Measurements from ENCODE around the gene KY.

KY gene

GRCh38 chr3:134672571-134672970 is 21.7 kb upstream of the KY start:
- DNase-seq (ENCODE audit: low read depth), result no peak

GRCh38 chr3:134667956-134668355 is 17.1 kb upstream of the KY start:
- DNase-seq (ENCODE audit: low read depth), result no peak

- no peak for DNase-seq (ENCODE audit: low read depth)
Measured at GRCh38 chr3:134667406-134667805, 16.6 kb upstream of the KY start.

GRCh38 chr3:134666885-134667284 is 16.1 kb upstream of the KY start:
- DNase-seq (ENCODE audit: low read depth), result no peak

GRCh38 chr3:134666466-134666865 is 15.6 kb upstream of the KY start:
- DNase-seq (ENCODE audit: low read depth), result no peak

GRCh38 chr3:134666052-134666451 is 15.2 kb upstream of the KY start:
- DNase-seq (ENCODE audit: low read depth), result no peak

GRCh38 chr3:134665243-134665642 is 14.4 kb upstream of the KY start:
- DNase-seq (ENCODE audit: low read depth), result no peak

- no peak for DNase-seq (ENCODE audit: low read depth)
Measured at GRCh38 chr3:134663721-134664456, 13.1 kb upstream of the KY start.

- DNase-seq (ENCODE audit: low read depth), result no peak
Measured at GRCh38 chr3:134660046-134660441, 9.2 kb upstream of the KY start.

GRCh38 chr3:134659391-134660045 is 8.7 kb upstream of the KY start:
- no peak for DNase-seq (ENCODE audit: low read depth)

GRCh38 chr3:134658555-134658954 is 7.7 kb upstream of the KY start:
- DNase-seq (ENCODE audit: low read depth), result no peak

GRCh38 chr3:134656211-134656800 is 5.5 kb upstream of the KY start:
- DNase-seq (ENCODE audit: low read depth), result no peak

GRCh38 chr3:134655706-134656105 is 4.9 kb upstream of the KY start:
- no peak for DNase-seq (ENCODE audit: low read depth)

GRCh38 chr3:134654031-134654430 is 3.2 kb upstream of the KY start:
- no peak for DNase-seq (ENCODE audit: low read depth)

GRCh38 chr3:134652886-134653630 is 2.2 kb upstream of the KY start:
- no peak for DNase-seq (ENCODE audit: low read depth)

- no peak for DNase-seq (ENCODE audit: low read depth)
Measured at GRCh38 chr3:134652409-134652831, 1.6 kb upstream of the KY start.

GRCh38 chr3:134651347-134652041 is 672 bp upstream of the KY start:
- no peak for DNase-seq (ENCODE audit: low read depth)

- no peak for DNase-seq (ENCODE audit: low read depth)
Measured at GRCh38 chr3:134649106-134649705, 1.6 kb downstream of the KY start.

GRCh38 chr3:134647902-134648760 is 2.7 kb downstream of the KY start:
- no peak for DNase-seq (ENCODE audit: low read depth)

GRCh38 chr3:134646086-134646485 is 4.7 kb downstream of the KY start:
- DNase-seq (ENCODE audit: low read depth), result no peak

- no peak for DNase-seq (ENCODE audit: low read depth)
Measured at GRCh38 chr3:134645515-134645914, 5.3 kb downstream of the KY start.
